ENCODE results near the gene LCN12. TPM values are rescaled to one million over a fixed set of nuclear protein-coding genes. Genes with fewer than 3 reads are reported as not detected.
A peak's percentile ranks its signal among the peaks of the same experiment; 100 is the strongest.

Gene LCN12
- total RNA-seq, 1 donor from 2014 or later, result 8.6 TPM

GRCh38 chr9:136925414-136926153 lies 26.5 kb upstream of the LCN12 start:
- ATAC-seq (no peak), DNase-seq (ENCODE audit: low spot score) (no peak)
- intact Hi-C loops (cut with DNase I), result no loop called here

GRCh38 chr9:136926154-136926704 lies 25.8 kb upstream of the LCN12 start:
- DNase-seq (ENCODE audit: low spot score), result no peak
- no peak for ATAC-seq
- intact Hi-C loops (cut with DNase I), result no loop called here

GRCh38 chr9:136926749-136927148 lies 25.3 kb upstream of the LCN12 start:
- no peak for ATAC-seq

GRCh38 chr9:136927343-136928271 lies 24.5 kb upstream of the LCN12 start:
- DNase-seq (ENCODE audit: low spot score), result no peak
- ATAC-seq, result no peak
- intact Hi-C loops (cut with DNase I), result no loop called here

More at GRCh38 chr9:136926749-136927148, 25.3 kb upstream of the LCN12 start:
- DNase-seq (ENCODE audit: low spot score), result no peak
- intact Hi-C loops (cut with DNase I), result no loop called here

- intact Hi-C loops (cut with DNase I), result no loop called here
- ATAC-seq, result peak; percentile 24
Observed at GRCh38 chr9:136928591-136928990, 23.5 kb upstream of the LCN12 start.

GRCh38 chr9:136930014-136930413 lies 22.1 kb upstream of the LCN12 start:
- ATAC-seq (no peak), DNase-seq (ENCODE audit: low spot score) (no peak)
- intact Hi-C loops (cut with DNase I), result no loop called here

More at GRCh38 chr9:136928591-136928990, 23.5 kb upstream of the LCN12 start:
- no peak for DNase-seq (ENCODE audit: low spot score)

- ATAC-seq, result no peak
Observed at GRCh38 chr9:136931611-136932130, 20.4 kb upstream of the LCN12 start.

GRCh38 chr9:136934277-136934676 lies 17.8 kb upstream of the LCN12 start:
- DNase-seq (ENCODE audit: low spot score) (no peak), ATAC-seq (no peak)
- intact Hi-C loops (cut with DNase I), result no loop called here

More at GRCh38 chr9:136931611-136932130, 20.4 kb upstream of the LCN12 start:
- DNase-seq (ENCODE audit: low spot score), result no peak
- intact Hi-C loops (cut with DNase I), result no loop called here

- ATAC-seq (no peak), DNase-seq (ENCODE audit: low spot score) (no peak)
- intact Hi-C loops (cut with DNase I), result no loop called here
Observed at GRCh38 chr9:136935651-136936050, 16.4 kb upstream of the LCN12 start.

- no peak for DNase-seq (ENCODE audit: low spot score)
Observed at GRCh38 chr9:136936645-136937170, 15.4 kb upstream of the LCN12 start.

GRCh38 chr9:136937186-136938001 lies 14.7 kb upstream of the LCN12 start:
- intact Hi-C loops (cut with DNase I), result no loop called here
- ATAC-seq, result no peak
- DNase-seq (ENCODE audit: low spot score), result no peak

More at GRCh38 chr9:136936645-136937170, 15.4 kb upstream of the LCN12 start:
- no peak for ATAC-seq
- intact Hi-C loops (cut with DNase I), result no loop called here

- DNase-seq (ENCODE audit: low spot score), result no peak
- intact Hi-C loops (cut with DNase I), result no loop called here
Observed at GRCh38 chr9:136939431-136939995, 12.6 kb upstream of the LCN12 start.

GRCh38 chr9:136939996-136940525 lies 12.0 kb upstream of the LCN12 start:
- DNase-seq (ENCODE audit: low spot score), result no peak
- intact Hi-C loops (cut with DNase I), result no loop called here
- no peak for ATAC-seq

More at GRCh38 chr9:136939431-136939995, 12.6 kb upstream of the LCN12 start:
- no peak for ATAC-seq

GRCh38 chr9:136940526-136941230 lies 11.4 kb upstream of the LCN12 start:
- ATAC-seq (no peak), DNase-seq (ENCODE audit: low spot score) (no peak)
- intact Hi-C loops (cut with DNase I), result no loop called here

- no peak for ATAC-seq
- intact Hi-C loops (cut with DNase I), result no loop called here
- no peak for DNase-seq (ENCODE audit: low spot score)
Observed at GRCh38 chr9:136941231-136942111, 10.6 kb upstream of the LCN12 start.

Measured in sciatic nerve (tissue), 2 donors.